GM12801 (cell line): ENCODE data around the gene SCN9A.

ENCODE experiments used
- TF ChIP-seq, protein P1 (sequence below): IDR thresholded peaks from one replicate; pipeline ENCODE4 v1.5.1; 2011; ENCODE audit warnings: control low read depth; ENCODE audit not compliant: insufficient read length; ENCODE audit errors: extremely low read depth

SCN9A gene

DNA sequence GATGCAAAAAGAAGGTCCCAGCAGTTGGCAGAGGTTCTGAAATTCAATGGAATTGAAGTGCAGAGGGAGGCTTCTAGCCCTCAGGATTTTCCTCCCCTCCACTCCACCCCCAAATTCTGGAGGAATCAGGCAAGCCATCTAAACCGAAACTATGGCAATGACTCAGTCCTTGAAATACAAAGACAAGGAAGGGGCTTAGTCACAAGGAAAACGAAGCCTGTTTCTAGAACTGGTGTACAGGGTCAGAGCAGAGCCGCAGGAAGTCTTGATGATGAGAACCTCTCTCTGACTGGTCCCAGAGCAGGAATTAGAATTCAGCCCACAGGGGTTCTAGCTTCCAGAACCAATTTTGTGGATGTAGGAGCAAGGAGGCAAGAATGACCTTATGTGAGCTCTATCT lies 136.2 kb downstream of the SCN9A start:
- TF ChIP-seq, protein P1, sequence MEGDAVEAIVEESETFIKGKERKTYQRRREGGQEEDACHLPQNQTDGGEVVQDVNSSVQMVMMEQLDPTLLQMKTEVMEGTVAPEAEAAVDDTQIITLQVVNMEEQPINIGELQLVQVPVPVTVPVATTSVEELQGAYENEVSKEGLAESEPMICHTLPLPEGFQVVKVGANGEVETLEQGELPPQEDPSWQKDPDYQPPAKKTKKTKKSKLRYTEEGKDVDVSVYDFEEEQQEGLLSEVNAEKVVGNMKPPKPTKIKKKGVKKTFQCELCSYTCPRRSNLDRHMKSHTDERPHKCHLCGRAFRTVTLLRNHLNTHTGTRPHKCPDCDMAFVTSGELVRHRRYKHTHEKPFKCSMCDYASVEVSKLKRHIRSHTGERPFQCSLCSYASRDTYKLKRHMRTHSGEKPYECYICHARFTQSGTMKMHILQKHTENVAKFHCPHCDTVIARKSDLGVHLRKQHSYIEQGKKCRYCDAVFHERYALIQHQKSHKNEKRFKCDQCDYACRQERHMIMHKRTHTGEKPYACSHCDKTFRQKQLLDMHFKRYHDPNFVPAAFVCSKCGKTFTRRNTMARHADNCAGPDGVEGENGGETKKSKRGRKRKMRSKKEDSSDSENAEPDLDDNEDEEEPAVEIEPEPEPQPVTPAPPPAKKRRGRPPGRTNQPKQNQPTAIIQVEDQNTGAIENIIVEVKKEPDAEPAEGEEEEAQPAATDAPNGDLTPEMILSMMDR, result no peak

DNA sequence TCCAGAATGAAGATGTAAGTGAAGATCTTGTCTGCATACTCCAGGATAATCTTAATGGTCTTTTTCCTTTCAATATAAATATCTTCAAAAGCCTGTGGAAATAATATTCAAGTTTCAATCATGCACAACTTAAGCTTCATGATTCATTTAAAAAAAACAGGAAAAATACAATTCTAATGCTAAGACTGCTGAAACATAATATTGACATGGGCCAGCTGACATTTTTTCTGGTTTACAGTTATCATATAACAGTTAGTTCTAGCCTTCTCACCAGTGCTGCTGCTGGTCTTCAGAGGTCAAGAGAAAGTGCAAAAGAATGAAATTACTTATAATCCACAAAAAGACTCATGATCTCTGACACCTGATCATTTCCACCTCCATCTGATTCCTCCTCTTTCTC lies 137.6 kb downstream of the SCN9A start:
- TF ChIP-seq, protein P1, result no peak

DNA sequence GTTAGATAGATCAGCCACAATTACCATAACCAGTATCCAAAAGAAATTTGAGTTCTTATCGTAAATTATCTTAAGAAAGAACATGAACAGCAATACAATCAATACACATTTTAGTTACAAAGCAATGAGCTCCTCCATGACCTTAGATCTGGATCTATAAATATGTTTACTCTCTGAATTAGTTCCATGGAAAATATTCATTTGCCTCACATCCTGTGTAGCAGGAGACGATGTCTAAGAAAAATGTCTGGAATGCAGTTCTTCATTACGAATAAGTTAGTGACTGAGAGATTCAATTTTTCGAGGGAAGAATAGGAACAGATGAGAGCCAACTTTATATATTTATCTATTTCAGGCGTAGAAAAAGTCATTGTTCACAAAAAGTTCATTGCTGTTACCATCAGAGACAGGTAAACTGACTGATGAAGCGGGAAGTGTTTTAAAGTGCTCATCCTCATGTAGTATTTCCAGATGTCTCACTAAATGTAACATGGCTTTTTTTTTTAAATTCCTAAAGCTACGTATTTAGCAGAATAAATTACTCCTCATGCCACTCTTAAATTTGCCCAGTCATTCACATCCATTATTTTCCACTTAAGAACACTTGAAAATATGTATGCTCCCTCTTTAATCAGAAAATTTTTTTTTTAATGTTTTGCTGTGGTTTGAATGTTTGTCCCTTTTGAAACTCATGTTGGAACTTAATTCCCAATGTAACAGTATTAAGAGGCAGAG lies 141.5 kb downstream of the SCN9A start:
- TF ChIP-seq, protein P1, result no peak

DNA sequence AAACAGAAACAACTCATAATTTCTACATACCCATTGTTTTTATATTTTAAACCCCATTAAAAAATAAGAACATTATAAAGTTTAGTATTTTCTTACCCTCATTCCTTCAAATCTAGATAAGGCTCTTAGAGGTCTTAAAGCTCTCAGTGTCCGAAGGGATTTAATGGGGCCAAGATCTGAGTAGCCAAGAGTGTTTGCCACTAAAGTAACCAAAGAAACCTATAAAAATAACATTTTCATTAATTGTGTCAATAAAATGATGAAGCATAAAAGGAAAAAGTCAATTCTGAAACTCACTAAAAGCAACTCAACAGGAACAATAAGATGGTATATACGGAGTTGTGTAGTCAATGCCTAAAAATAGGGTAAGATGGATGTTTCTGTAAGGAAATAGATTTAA lies 142.5 kb downstream of the SCN9A start:
- TF ChIP-seq, protein P1, result no peak

DNA sequence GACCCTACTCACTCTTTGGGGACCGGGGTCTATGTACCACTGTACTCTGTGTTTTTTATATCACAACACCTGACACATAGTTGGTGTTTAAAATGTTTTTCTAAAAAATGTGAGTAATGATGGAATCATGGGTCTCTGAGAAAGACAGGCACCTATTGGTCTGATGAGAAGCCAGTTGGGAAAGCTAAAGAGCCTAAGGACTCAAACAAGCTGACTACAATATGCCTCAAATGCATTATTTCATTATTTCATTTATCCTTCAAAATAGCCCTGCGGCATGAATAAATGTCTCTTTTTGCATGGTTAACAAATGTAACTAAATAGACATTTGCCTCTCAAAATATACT lies 145.0 kb downstream of the SCN9A start:
- TF ChIP-seq, protein P1, result no peak

DNA sequence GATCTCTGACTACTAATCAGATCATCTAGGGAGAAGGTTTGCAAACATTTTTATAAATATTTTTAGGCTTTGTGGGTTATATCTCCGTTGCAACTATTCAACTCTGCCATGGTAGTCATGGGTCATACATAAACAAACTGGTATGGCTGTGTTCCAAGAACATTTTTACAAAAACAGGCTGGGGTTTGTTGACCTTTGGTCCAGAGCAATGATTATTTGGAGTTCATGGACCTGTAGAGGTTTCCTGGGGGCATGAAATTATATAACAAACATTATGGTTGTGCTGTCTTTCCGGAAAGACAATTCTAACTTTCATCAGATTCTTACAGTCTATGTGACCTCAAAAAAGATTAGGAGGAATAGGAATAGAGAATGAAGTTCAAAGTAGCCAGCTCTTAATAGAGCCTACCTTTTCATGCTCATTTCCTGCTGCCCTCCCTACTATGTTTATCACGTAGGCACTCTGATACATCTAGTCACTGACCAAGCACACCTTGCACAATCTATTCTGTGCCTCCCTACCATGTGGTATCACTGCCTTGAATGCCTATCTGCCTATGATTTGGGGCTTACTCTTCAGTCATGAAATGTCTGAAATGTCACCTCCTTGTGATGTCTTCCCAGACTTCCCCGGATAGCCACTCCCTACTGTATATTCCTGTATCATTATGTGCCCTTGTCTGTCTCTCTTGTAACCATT lies 145.6 kb downstream of the SCN9A start:
- TF ChIP-seq, protein P1, result no peak

DNA sequence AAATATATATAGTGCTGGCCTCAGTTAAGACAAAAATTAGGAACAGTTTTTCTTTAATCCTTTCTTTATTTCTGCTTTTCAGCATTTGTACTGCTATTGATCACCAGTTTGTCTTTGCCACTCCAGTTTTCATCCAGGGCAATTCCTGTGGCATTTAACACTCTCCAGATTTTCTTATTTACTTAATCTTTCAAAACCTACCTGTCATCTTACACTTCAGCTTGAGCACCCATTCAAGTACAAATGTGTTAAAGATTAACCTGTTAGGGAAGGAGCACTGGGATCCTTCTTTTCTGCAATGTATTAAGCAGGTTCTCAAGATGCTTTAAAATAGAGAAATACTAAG lies 146.1 kb downstream of the SCN9A start:
- TF ChIP-seq, protein P1, result no peak
